ENCODE measurements around the gene AP1G2.
"Not testable (repeated sequence)": the region's sequence is repeated elsewhere in the genome, so short reads cannot be mapped to it uniquely, and the experiment has no call there.

The AP1G2 gene

GRCh38 chr14:23590198-23590597, 22.6 kb upstream of the AP1G2 start:
- DNase-seq = no peak

GRCh38 chr14:23589606-23590005, 22.0 kb upstream of the AP1G2 start:
- no peak for DNase-seq

GRCh38 chr14:23588884-23589598, 21.4 kb upstream of the AP1G2 start:
- DNase-seq = peak; percentile 82

- not testable (repeated sequence) for DNase-seq
Measured at GRCh38 chr14:23584527-23585203, 17.1 kb upstream of the AP1G2 start.

GRCh38 chr14:23583761-23584526, 16.4 kb upstream of the AP1G2 start:
- not testable (repeated sequence) for DNase-seq

- DNase-seq = no peak
Measured at GRCh38 chr14:23582906-23583760, 15.5 kb upstream of the AP1G2 start.

- DNase-seq = no peak
Measured at GRCh38 chr14:23580948-23581281, 13.3 kb upstream of the AP1G2 start.

GRCh38 chr14:23580152-23580926, 12.7 kb upstream of the AP1G2 start:
- DNase-seq = no peak

- no peak for DNase-seq
Measured at GRCh38 chr14:23579739-23580138, 12.1 kb upstream of the AP1G2 start.

GRCh38 chr14:23579311-23579630, 11.7 kb upstream of the AP1G2 start:
- no peak for DNase-seq

- DNase-seq = peak; percentile 10
Measured at GRCh38 chr14:23578560-23579310, 11.1 kb upstream of the AP1G2 start, which contains the start of gene JPH4. Gene JPH4, minus strand, starts transcription at chr14:23578790. Its CDS starts 1,337 bp downstream, at chr14:23577453.

- DNase-seq = no peak
Measured at GRCh38 chr14:23577710-23578392, 10.3 kb upstream of the AP1G2 start.

GRCh38 chr14:23577004-23577681, 9.6 kb upstream of the AP1G2 start:
- DNase-seq = no peak

GRCh38 chr14:23573384-23574015, 5.9 kb upstream of the AP1G2 start:
- DNase-seq = no peak

GRCh38 chr14:23572836-23573235, 5.2 kb upstream of the AP1G2 start:
- DNase-seq = no peak

GRCh38 chr14:23572524-23572828, 4.9 kb upstream of the AP1G2 start:
- DNase-seq = no peak

- no peak for DNase-seq
Measured at GRCh38 chr14:23571701-23572523, 4.3 kb upstream of the AP1G2 start.

GRCh38 chr14:23570806-23571483, 3.4 kb upstream of the AP1G2 start:
- no peak for DNase-seq

Measured in midbrain (tissue), 1 donor.